Activated naive CD4-positive, alpha-beta T cell treated with anti-CD3 and anti-CD28 coated beads for 36 hours (primary cell): ENCODE data around the gene CLDN8. TPM values are rescaled to one million over a fixed set of nuclear protein-coding genes. Genes with fewer than 3 reads are reported as not detected.
A peak's percentile ranks its signal among the peaks of the same experiment; 100 is the strongest.

Experiments used
- CTCF ChIA-PET: fragments of 350-600 bp; sonication (Branson Sonifier 250); formaldehyde crosslinking; loops from one replicate; lab custom pipeline; 2021; ENCODE audit warnings: antibody characterized with exemption; lab: Charles Lee
- DNase-seq: peaks from one replicate; pipeline ENCODE4 v3.0.0-alpha.2; 2020
- H3K27ac Mint-ChIP-seq: one replicate; pipeline ENCODE4 v1.8.0; 2021; ENCODE audit warnings: mild to moderate bottlenecking, mixed read lengths
- H3K27me3 Mint-ChIP-seq: one replicate; pipeline ENCODE4 v1.8.0; 2021; ENCODE audit warnings: low read depth, mixed read lengths
- H3K36me3 Mint-ChIP-seq: one replicate; pipeline ENCODE4 v1.8.0; 2021; ENCODE audit warnings: low read depth, mixed read lengths
- H3K4me1 Mint-ChIP-seq: one replicate; pipeline ENCODE4 v1.8.0; 2021; ENCODE audit warnings: low read depth, mixed read lengths
- H3K4me3 Mint-ChIP-seq: one replicate; pipeline ENCODE4 v1.8.0; 2021; ENCODE audit warnings: mild to moderate bottlenecking, moderate library complexity, mixed read lengths
- H3K9me3 Mint-ChIP-seq: one replicate; pipeline ENCODE4 v1.8.0; 2021; ENCODE audit warnings: mixed read lengths
- intact Hi-C: fragments of 100-400 bp; cut with micrococcal nuclease; formaldehyde crosslinking; loops from one replicate; pipeline ENCODE4 v1.15.1; 2023
- total RNA-seq, 2 experiments: library from RNA; stranded (reverse); gene quantifications; one replicate each; pipeline ENCODE4 v1.2.3, GENCODE V29; 2021

The CLDN8 gene
- total RNA-seq, 2 experiments from 2014 or later: not detected

DNA sequence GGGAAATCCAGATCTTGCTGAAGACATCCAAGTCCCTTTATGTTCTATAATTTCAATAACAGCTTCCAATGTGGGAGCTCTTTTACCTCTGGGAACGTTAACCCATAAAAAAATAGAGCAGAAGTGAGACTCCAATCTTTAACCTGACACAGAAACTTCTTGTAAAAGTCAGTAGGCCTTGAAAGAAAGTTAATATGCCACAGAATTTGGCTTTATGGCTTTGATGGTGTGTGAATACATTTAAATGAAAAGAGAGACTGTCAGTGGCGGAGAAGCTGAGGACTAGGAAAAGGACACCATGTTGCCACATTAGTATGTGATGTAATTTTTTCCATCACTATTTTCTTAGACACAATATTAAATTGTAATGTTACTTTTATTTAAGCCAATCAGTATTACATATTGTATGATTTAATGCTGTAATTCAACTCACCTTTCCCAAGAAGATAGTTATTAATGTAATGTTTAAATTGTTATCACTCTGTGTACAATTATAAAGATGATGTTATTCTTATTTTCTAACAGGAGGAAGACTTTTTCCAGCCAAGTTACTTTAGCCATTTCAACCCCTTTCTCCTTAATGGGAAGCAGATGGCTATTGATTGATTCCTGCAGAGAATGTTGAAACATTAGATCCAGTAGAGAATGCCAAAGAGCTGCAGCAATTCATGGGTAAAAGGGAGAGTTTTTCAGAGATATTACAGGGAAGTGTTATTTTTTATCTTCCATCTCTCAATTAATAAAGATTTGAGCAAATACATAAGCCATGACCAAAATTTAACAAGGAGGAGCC, 17.5 kb upstream of the CLDN8 start:
- Mint-ChIP-seq H3K4me1 (no peaks in the 10 kb centered on the region), H3K27ac (no peak overlapping the region), H3K27me3 (no peaks in the 10 kb centered on the region), H3K36me3 (no peaks in the 10 kb centered on the region), H3K9me3 (no peaks in the 10 kb centered on the region), H3K4me3 (no peak overlapping the region)
- no peak for DNase-seq
- CTCF ChIA-PET: no interaction called here
- intact Hi-C loops: no loop called here

DNA sequence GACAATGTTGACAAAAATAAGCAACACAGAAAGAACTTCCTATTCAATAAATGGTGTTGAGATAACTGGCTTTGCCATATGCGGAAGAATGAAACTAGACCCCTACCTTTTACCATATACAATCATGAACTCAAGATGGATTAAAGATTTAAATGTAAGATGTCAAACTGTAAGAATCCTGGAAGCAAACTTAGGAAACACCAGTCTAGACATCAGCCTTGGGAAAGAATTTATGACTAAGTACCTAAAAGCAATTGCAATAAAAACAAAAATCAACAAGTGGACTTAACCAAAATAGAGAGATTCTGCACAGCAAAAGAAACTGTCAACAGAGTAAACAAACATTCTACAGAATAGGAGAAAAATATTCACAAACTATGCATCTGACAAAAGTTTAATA, 16.1 kb upstream of the CLDN8 start:
- H3K27me3 Mint-ChIP-seq: no peaks in the 10 kb centered on the region
- no peak overlapping the region for H3K4me3 Mint-ChIP-seq
- H3K27ac Mint-ChIP-seq: no peak overlapping the region

DNA sequence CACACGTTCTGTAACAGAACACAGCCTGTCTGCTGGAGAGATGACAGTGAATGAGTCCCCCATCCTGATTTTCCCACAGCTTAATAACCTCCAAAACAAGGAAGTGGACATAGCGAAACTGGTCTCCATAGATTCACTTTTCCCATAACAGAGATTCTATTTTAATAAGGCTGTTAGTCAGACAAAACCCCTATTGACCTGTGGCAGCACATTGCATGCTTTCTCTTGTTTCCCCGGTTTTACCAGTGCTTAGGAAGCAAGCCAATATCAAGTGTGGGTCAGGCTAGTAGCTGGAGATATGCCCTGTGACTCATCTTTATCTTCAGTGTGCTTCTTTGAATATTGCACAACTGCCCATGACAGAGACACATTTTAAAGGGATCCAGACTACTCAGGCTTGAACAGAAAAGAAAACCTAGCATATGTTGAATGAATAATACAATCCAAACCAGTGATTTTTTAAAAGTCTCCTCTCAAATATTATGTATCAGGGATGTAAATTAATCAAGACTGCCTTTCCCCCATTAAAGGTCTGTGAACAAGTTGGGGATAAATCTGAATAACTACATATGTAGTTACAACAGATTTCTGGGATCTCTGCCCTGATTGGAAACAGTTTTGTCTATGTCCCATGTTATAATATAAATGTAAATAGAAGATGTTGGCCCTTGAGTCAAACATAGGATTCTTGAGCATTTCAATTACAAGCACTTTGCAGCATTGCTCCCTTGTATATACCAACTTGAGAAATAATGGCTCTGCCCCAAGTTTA, 11.9 kb upstream of the CLDN8 start:
- H3K27me3 Mint-ChIP-seq: no peaks in the 10 kb centered on the region
- no peaks in the 10 kb centered on the region for H3K36me3 Mint-ChIP-seq
- intact Hi-C loops: no loop called here
- CTCF ChIA-PET: no interaction called here
- H3K9me3 Mint-ChIP-seq: no peaks in the 10 kb centered on the region
- H3K4me1 Mint-ChIP-seq: no peaks in the 10 kb centered on the region
- H3K4me3 Mint-ChIP-seq: no peak overlapping the region
- DNase-seq: no peak
- no peak overlapping the region for H3K27ac Mint-ChIP-seq

More for the DNA sequence above, 16.1 kb upstream of the CLDN8 start:
- Mint-ChIP-seq H3K4me1 (no peaks in the 10 kb centered on the region), H3K36me3 (no peaks in the 10 kb centered on the region), H3K9me3 (no peaks in the 10 kb centered on the region)
- CTCF ChIA-PET: no interaction called here
- intact Hi-C loops: no loop called here
- DNase-seq: no peak

DNA sequence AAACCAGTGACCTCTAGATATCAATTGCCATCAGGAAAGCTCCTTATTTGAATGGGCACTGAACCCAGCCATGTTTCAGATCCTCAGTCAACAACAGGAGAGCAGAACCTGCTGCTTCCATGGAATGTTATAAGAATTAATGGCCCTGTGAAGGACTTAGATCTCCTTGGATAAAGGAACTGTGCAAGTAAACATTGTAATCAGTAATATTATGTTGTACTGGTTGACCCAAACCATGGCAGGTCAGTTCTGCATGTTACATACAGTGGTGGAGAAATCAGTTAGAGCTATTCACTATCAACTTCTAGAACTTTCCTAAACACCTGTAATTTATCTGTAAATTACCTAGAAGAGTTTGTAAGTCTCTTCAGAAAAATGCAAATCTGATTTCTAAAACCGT, 11.2 kb upstream of the CLDN8 start:
- no peak overlapping the region for H3K27ac Mint-ChIP-seq
- no peaks in the 10 kb centered on the region for H3K27me3 Mint-ChIP-seq
- CTCF ChIA-PET: no interaction called here
- intact Hi-C loops: no loop called here
- H3K36me3 Mint-ChIP-seq: no peaks in the 10 kb centered on the region
- no peaks in the 10 kb centered on the region for H3K4me1 Mint-ChIP-seq
- DNase-seq: no peak
- H3K9me3 Mint-ChIP-seq: no peaks in the 10 kb centered on the region
- no peak overlapping the region for H3K4me3 Mint-ChIP-seq

DNA sequence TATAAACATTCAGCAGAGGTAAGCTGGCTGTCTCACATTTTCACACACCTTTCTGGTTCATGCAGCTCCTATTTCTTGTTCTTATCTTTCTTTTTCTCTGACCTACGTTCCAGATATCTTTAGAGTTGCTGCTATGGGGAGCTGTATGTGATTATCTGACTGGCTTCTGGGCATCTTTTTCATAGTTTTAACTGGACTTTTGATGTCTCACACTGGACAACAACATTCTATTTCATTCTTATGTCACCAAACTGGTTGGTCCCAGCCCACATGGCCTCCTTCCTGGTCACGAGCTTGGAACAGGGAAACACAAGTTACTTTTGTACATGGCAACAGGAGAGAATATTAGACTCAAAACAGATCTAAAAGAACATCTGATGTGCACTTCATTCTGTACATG, 7.7 kb upstream of the CLDN8 start:
- DNase-seq: no peak
- Mint-ChIP-seq H3K27me3 (no peaks in the 10 kb centered on the region), H3K36me3 (no peaks in the 10 kb centered on the region), H3K4me3 (no peak overlapping the region), H3K4me1 (no peaks in the 10 kb centered on the region), H3K9me3 (no peaks in the 10 kb centered on the region), H3K27ac (no peak overlapping the region)
- CTCF ChIA-PET: no interaction called here
- intact Hi-C loops: no loop called here

DNA sequence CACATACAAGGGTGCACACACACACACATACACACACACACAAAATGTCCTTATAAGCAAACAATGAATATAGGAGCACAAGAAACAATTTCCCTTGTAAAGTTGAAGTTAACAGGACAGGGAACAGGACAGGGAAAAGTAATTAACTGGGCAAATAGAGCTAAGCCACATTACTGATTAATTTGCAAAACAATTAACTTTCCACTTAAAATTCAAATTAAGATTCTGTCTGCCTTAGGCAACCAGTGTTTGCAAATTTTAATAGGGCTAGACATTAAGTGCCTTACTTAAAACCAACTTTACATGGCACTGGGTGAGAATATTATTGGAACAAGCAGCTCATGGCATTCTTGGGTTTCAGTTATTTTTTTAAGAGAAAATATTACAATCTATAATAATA, 6.8 kb upstream of the CLDN8 start:
- no peaks in the 10 kb centered on the region for H3K4me1 Mint-ChIP-seq
- no peak overlapping the region for H3K4me3 Mint-ChIP-seq
- intact Hi-C loops: no loop called here
- H3K27ac Mint-ChIP-seq: no peak overlapping the region
- no peak for DNase-seq
- H3K9me3 Mint-ChIP-seq: no peaks in the 10 kb centered on the region
- CTCF ChIA-PET: no interaction called here
- H3K27me3 Mint-ChIP-seq: no peaks in the 10 kb centered on the region
- no peaks in the 10 kb centered on the region for H3K36me3 Mint-ChIP-seq

DNA sequence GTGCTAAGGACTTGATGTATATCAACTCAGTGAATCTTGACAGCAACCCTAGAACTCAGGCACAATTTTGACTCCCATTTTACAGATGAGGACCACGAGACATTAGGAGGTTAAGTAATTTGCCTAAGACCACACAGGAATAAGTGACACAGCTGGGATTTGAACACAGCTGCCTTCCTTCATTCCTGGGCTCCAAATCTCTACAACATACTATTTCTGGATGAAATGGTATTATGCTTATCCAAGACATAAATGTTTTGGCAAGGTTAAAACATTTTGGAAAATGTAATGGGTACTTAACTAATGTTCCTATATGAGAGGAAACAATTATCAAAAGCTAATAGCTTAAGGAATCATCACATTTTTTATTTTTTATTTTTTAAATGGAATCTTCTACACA, 4.8 kb downstream of the CLDN8 start:
- Mint-ChIP-seq H3K27ac (no peak overlapping the region), H3K4me1 (no peaks in the 10 kb centered on the region), H3K27me3 (no peaks in the 10 kb centered on the region), H3K9me3 (no peaks in the 10 kb centered on the region), H3K36me3 (no peaks in the 10 kb centered on the region), H3K4me3 (no peak overlapping the region)
- no peak for DNase-seq
- intact Hi-C loops: no loop called here
- CTCF ChIA-PET: no interaction called here

DNA sequence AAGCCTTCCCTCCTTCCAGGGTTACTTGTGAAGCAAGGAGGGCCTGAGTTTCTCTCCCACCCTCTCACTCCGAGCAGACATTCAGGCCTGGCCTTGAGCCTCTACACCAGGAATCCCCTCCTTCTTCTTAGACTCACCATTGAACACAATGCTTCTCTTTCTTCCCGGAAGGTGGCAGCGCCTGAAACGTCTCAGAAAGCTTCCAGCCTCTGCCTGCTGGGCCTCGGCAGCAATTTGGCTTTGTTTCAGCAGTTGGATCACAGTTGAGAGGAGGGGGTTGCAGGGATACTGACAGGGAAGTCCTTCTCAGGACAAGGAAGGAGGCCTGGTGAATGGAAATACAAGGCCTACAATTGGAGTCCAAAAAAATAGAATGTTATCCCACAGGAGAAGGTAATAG, 6.3 kb downstream of the CLDN8 start:
- H3K36me3 Mint-ChIP-seq: no peaks in the 10 kb centered on the region
- no peaks in the 10 kb centered on the region for H3K27me3 Mint-ChIP-seq
- no peaks in the 10 kb centered on the region for H3K9me3 Mint-ChIP-seq
- no peak for DNase-seq
- H3K4me3 Mint-ChIP-seq: no peak overlapping the region
- CTCF ChIA-PET: no interaction called here
- no peaks in the 10 kb centered on the region for H3K4me1 Mint-ChIP-seq
- H3K27ac Mint-ChIP-seq: no peak overlapping the region
- intact Hi-C loops: no loop called here

DNA sequence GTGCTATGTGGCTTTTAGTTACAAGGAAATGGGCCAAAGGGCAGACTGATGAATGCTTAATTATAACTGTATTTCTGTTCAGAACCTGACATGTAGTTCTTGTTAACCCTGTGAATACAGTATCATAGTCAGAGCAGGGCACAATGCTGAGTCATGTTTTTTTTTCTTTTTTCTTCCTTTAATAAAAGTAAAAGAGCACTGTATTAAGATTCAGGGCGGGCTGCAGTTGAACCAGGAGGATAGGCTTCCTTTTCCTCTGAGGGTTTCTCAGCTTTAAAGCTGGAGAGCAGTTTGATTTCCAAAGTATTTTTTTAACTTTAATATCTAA, 8.7 kb downstream of the CLDN8 start:
- Mint-ChIP-seq H3K27me3 (peaks cover 1% of the 10 kb centered on the region), H3K9me3 (no peaks in the 10 kb centered on the region), H3K4me3 (no peak overlapping the region), H3K4me1 (no peaks in the 10 kb centered on the region), H3K27ac (no peak overlapping the region), H3K36me3 (no peaks in the 10 kb centered on the region)
- intact Hi-C loops: no loop called here
- CTCF ChIA-PET: no interaction called here
- no peak for DNase-seq

DNA sequence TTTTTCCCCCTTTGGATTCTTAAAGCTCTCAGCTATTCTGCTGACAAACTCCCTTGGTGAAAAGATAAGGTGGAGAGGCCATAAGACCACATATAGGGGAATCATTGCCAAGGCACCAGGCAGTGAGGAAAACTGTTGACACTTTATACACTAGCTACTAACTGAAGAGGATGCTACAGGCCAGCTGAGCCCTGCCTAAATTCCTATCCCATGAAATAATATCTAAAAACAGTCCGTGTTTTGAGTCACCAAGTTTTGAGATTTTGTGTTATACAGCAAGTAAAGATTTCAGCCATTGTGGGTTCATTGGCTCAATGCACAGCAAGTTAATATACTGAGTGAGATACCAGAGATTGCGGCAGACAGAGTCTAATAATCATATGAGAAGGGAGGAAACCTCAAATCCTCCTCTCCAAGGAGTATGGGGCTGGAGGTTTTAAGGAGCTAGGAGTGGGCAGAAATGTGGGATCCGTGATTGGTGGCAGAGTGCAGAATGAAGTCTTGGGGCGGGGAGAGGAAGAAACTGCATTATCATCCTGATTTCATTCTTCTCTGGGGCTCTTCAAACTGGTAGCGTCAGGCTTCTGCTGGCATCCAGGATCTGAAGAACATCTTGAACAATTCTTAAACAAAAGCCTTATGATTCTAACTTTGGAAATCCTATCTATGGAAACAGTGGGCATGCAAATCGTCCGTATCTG, 9.2 kb downstream of the CLDN8 start:
- intact Hi-C loops: no loop called here
- Mint-ChIP-seq H3K9me3 (no peaks in the 10 kb centered on the region), H3K27ac (no peak overlapping the region), H3K4me3 (no peak overlapping the region), H3K27me3 (peaks cover 1% of the 10 kb centered on the region), H3K36me3 (no peaks in the 10 kb centered on the region), H3K4me1 (no peaks in the 10 kb centered on the region)
- no peak for DNase-seq
- CTCF ChIA-PET: no interaction called here

DNA sequence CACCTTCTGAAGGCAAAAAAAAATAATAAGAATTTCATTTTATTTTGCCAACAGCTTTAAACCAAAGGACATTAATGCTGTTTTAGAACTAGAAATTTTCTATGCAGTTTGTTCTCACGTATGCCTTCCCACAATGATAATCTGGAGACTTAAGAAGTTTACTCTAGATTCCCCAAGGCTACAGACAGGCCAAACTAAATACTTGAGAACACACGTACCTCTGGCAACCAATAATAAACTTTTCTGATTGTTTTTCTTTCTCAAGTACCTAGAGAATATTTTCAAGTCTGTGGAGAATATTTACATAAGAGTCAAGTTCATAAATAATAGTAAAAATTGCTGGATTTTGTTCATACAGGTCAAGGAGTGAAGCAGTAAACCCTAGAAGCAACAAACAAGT, 15.9 kb downstream of the CLDN8 start:
- no peak for DNase-seq
- Mint-ChIP-seq H3K27ac (no peak overlapping the region), H3K4me1 (no peaks in the 10 kb centered on the region), H3K27me3 (peaks cover 7% of the 10 kb centered on the region), H3K9me3 (peaks cover 10% of the 10 kb centered on the region), H3K4me3 (no peak overlapping the region), H3K36me3 (no peaks in the 10 kb centered on the region)
- intact Hi-C loops: no loop called here
- CTCF ChIA-PET: no interaction called here

DNA sequence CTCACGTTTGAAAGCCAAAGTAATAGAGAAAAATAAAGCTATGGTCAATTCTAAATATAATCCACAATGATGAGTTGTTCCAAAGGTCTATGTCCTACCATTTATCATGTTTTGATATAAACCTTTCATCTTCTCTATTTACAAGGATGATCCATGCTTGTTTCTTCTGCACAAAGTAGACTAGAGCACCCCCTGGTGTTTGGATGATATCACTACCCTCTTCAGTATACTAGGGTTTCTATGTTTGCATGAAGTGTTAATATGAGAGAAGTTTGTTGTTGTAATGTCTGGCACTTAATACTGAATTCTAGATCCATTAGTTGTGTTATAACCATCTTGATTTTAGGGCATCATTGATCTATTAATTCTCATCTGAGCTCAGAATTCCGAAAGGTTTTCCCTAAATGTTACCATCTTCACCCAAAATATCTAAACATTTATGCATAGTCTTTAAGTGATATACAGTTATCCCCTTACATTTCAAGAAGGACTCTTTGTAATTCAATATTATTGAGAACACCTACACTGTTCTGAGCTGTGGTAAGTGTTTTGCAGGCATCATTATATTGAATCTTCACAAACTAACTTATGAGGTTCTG, 21.1 kb downstream of the CLDN8 start:
- H3K4me3 Mint-ChIP-seq: no peak overlapping the region
- CTCF ChIA-PET: interaction anchor here (0.5 to 2.3 kb wide), 2 partner anchors 150 to 673 kb away, joined by 3 to 17 read pairs; no protein-coding TSS in a partner anchor
- H3K27ac Mint-ChIP-seq: no peak overlapping the region
- no peaks in the 10 kb centered on the region for H3K36me3 Mint-ChIP-seq
- DNase-seq: peak; percentile 9
- no peaks in the 10 kb centered on the region for H3K9me3 Mint-ChIP-seq
- intact Hi-C loops: loop anchor here (1.0 kb wide), 1 partner anchor 150 kb away; no protein-coding TSS in a partner anchor
- H3K27me3 Mint-ChIP-seq: peaks cover 5% of the 10 kb centered on the region
- H3K4me1 Mint-ChIP-seq: no peaks in the 10 kb centered on the region
